ENCODE measurements around the gene SLC52A1.
A peak's percentile ranks its signal among the peaks of the same experiment; 100 is the strongest.

SLC52A1 gene

GRCh38 chr17:4987767-4988567, 47.3 kb downstream of the SLC52A1 start:
- DNase-seq (ENCODE audit: low read depth): no peak

- DNase-seq (ENCODE audit: low read depth): peak; percentile 80
Measured at GRCh38 chr17:4986951-4987766, 48.1 kb downstream of the SLC52A1 start, which contains the start of gene CAMTA2. TSS of gene CAMTA2 (minus strand) at chr17:4987675. CDS start at chr17:4986222, 1,453 bp downstream.

- no peak for DNase-seq (ENCODE audit: low read depth)
Measured at GRCh38 chr17:4986403-4986802, 48.8 kb downstream of the SLC52A1 start.

Measured in activated T-cell treated with anti-CD3 and anti-CD28 coated beads for 1 hour (primary cell).